ENCODE measurements around the gene CD28. TPM values are rescaled to one million over a fixed set of nuclear protein-coding genes. Genes with fewer than 3 reads are reported as not detected.
"Not testable (repeated sequence)": the region's sequence is repeated elsewhere in the genome, so short reads cannot be mapped to it uniquely, and the experiment has no call there.

CD28 gene
- total RNA-seq, 2 donors from 2014 or later: 3.5 to 4.3 TPM

DNA sequence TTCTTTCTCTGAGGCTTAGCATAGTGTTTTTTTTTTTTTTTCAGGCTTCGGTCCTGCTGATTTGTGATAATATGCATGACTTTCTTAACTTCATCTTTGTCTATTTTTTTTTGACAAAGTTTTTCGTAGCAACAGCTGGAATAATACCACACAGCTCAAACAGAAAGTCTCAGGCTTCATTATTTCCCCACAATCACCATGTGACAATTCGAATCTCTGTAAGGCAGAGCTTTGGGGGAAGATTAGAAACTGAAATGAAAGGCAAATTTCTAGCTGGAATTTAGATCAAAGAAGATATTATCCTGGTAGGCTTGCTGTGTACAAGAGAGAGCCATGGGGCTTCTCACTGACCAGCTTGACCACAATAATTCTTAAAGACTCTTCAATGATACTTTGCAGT lies 12.2 kb upstream of the CD28 start:
- Histone ChIP-seq H3K4me1 (ENCODE audit: control insufficient read depth in 1 of 2, low read depth in 2 of 2) (peaks cover 4 to 16% of the 10 kb centered on the region in 2 donors), H3K36me3 (no peaks in the 10 kb centered on the region), H3K27me3 (replicated peaks; ENCODE audit: insufficient read depth) (no peaks in the 10 kb centered on the region), H3K27ac (no peak overlapping the region), H3K9me3 (no peaks in the 10 kb centered on the region), H3K4me3 (no peak overlapping the region)
- ATAC-seq (ENCODE audit: insufficient number of reproducible peaks, low FRiP score, low read depth): no peak
- DNase-seq (ENCODE audit: low spot score): no peak
- TF ChIP-seq, protein P1, sequence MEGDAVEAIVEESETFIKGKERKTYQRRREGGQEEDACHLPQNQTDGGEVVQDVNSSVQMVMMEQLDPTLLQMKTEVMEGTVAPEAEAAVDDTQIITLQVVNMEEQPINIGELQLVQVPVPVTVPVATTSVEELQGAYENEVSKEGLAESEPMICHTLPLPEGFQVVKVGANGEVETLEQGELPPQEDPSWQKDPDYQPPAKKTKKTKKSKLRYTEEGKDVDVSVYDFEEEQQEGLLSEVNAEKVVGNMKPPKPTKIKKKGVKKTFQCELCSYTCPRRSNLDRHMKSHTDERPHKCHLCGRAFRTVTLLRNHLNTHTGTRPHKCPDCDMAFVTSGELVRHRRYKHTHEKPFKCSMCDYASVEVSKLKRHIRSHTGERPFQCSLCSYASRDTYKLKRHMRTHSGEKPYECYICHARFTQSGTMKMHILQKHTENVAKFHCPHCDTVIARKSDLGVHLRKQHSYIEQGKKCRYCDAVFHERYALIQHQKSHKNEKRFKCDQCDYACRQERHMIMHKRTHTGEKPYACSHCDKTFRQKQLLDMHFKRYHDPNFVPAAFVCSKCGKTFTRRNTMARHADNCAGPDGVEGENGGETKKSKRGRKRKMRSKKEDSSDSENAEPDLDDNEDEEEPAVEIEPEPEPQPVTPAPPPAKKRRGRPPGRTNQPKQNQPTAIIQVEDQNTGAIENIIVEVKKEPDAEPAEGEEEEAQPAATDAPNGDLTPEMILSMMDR (IDR thresholded peaks at IDR 0.05): no peak

DNA sequence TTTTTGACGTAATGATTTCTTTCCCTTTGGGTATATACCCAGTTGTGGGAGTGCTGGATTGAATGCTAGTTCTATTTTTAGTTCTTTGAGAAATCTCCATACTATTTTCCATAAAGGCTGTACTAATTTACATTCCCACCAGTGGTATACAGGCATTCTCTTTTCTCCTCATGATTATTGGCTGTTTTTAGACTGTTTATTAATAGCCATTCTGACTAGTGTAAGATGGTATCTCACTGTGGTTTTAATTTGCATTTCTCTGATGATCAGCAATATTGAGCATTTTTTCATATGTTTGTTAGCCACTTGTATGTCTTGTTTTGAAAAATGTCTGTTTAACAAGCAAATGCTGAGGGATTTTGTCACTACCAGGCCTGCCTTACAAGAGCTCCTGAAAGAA lies 9.2 kb upstream of the CD28 start:
- H3K4me1 ChIP-seq (ENCODE audit: control insufficient read depth in 1 of 2, low read depth in 2 of 2): no peaks in the 10 kb centered on the region
- DNase-seq (ENCODE audit: low spot score) (no peak), ATAC-seq (ENCODE audit: insufficient number of reproducible peaks, low FRiP score, low read depth) (no peak)
- H3K36me3 ChIP-seq: no peaks in the 10 kb centered on the region
- TF ChIP-seq, protein P1 (IDR thresholded peaks at IDR 0.05): no peak
- H3K27ac ChIP-seq: no peak overlapping the region
- H3K27me3 ChIP-seq (replicated peaks; ENCODE audit: insufficient read depth): no peaks in the 10 kb centered on the region
- no peak overlapping the region for H3K4me3 ChIP-seq
- H3K9me3 ChIP-seq: no peaks in the 10 kb centered on the region

DNA sequence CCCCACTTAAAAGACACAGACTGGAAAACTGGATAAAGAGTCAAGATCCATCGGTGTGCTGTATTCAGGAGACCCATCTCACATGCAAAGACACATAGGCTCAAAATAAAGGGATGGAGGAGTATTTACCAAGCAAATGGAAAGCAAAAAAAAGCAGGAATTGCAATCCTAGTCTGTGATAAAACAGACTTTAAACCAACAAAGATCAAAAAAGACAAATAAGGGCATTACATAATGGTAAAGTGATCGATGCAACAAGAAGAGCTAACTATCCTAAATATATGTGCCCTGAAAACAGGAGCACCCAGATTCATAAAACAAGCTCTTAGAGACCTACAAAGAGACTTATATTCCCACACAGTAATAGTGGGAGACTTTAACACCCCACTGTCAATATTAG lies 8.7 kb upstream of the CD28 start:
- not testable (repeated sequence) for H3K27ac ChIP-seq; H3K36me3 ChIP-seq; H3K27me3 ChIP-seq (replicated peaks; ENCODE audit: insufficient read depth); DNase-seq (ENCODE audit: low spot score); H3K4me3 ChIP-seq; ATAC-seq (ENCODE audit: insufficient number of reproducible peaks, low FRiP score, low read depth); H3K4me1 ChIP-seq (ENCODE audit: control insufficient read depth in 1 of 2, low read depth in 2 of 2); H3K9me3 ChIP-seq

DNA sequence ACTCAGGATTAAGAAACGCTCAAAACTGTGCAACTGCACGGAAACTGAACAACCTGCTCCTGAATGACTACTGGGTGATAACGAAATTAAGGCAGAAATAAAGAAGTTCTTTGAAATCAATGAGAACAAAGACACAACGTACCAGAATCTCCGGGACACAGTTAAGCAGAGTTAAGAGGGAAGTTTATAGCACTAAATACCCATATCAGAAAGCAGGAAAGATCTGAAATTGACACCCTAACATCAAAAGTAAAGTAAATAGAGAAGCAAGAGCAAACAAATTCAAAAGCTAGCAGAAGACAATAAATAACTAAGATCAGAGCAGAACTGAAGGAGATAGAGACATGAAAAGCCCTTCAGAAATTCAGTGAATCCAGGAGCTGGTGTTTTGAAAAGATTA lies 8.0 kb upstream of the CD28 start:
- H3K4me3 ChIP-seq; H3K4me1 ChIP-seq (ENCODE audit: control insufficient read depth in 1 of 2, low read depth in 2 of 2); H3K9me3 ChIP-seq; H3K27me3 ChIP-seq (replicated peaks; ENCODE audit: insufficient read depth); ATAC-seq (ENCODE audit: insufficient number of reproducible peaks, low FRiP score, low read depth); DNase-seq (ENCODE audit: low spot score); H3K36me3 ChIP-seq; H3K27ac ChIP-seq: not testable (repeated sequence)

DNA sequence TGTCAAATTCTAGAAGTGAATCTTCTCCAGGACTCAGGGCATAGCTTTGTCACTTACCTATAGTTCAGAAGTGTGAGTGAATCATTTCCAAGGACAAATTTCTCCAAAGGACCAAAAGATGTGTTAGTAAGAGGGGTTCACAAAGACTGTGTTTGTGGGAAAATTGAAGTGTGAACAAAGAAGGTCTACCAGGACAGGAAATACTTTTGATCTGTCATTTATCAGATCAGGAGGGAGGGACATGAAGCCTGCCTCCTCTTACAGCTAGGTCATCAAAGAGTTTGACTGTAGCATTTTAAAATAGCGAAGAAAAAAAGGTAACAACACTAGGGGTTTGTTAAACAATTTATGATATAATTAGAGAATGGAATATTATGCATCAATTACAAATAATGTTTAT lies 2.0 kb upstream of the CD28 start:
- H3K9me3 ChIP-seq: no peaks in the 10 kb centered on the region
- DNase-seq (ENCODE audit: low spot score) (no peak), ATAC-seq (ENCODE audit: insufficient number of reproducible peaks, low FRiP score, low read depth) (no peak)
- no peak overlapping the region for H3K4me3 ChIP-seq
- H3K27ac ChIP-seq: no peak overlapping the region
- H3K4me1 ChIP-seq (ENCODE audit: control insufficient read depth in 1 of 2, low read depth in 2 of 2): no peaks in the 10 kb centered on the region
- H3K27me3 ChIP-seq (replicated peaks; ENCODE audit: insufficient read depth): no peaks in the 10 kb centered on the region
- TF ChIP-seq, protein P1 (IDR thresholded peaks at IDR 0.05): no peak
- no peaks in the 10 kb centered on the region for H3K36me3 ChIP-seq

DNA sequence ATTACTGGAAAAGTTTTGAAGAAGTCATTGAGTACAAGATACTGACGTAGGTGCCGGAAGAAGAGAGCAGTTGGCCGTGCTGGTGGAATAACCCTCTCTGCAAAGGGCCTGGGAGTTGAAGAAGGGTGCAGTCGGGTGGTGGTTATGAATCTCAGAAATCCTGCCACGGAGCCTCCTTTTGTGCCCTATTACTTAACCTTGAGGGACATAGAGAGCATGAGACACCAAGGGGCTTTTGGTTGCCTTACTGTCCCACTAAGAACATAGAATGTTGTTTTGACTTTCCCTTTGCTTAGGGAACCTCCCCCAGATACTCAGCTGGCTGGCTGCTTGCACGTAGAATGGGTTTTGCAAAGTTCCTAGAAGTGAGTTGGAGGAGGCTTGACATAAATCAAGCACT lies 1.3 kb upstream of the CD28 start:
- no peaks in the 10 kb centered on the region for H3K27me3 ChIP-seq (replicated peaks; ENCODE audit: insufficient read depth)
- no peak overlapping the region for H3K27ac ChIP-seq
- H3K9me3 ChIP-seq: no peaks in the 10 kb centered on the region
- no peaks in the 10 kb centered on the region for H3K4me1 ChIP-seq (ENCODE audit: control insufficient read depth in 1 of 2, low read depth in 2 of 2)
- no peak overlapping the region for H3K4me3 ChIP-seq
- TF ChIP-seq, protein P1 (IDR thresholded peaks at IDR 0.05): no peak
- no peaks in the 10 kb centered on the region for H3K36me3 ChIP-seq
- DNase-seq (ENCODE audit: low spot score) (no peak), ATAC-seq (ENCODE audit: insufficient number of reproducible peaks, low FRiP score, low read depth) (no peak)

Data from thoracic aorta (tissue), 2 donors.